HG02759 (cell line): ENCODE measurements around the gene CKAP2.
"Not testable (repeated sequence)": the region's sequence is repeated elsewhere in the genome, so short reads cannot be mapped to it uniquely, and the experiment has no call there.

Experiments
- ATAC-seq: cut with Tn5 transposase; IDR thresholded peaks from one replicate; pipeline ENCODE4 v1.9.1; 2021; ENCODE audit warnings: mild to moderate bottlenecking, moderate library complexity; ENCODE audit not compliant: unreplicated experiment

Gene CKAP2

GRCh38 chr13:52450793-52451116 is 4.5 kb upstream of the CKAP2 start:
- ATAC-seq = no peak

GRCh38 chr13:52451135-52451804 is 4.0 kb upstream of the CKAP2 start:
- no peak for ATAC-seq

- no peak for ATAC-seq
Observed at GRCh38 chr13:52452470-52452869, 2.8 kb upstream of the CKAP2 start.

- ATAC-seq = peak; percentile 26
Observed at GRCh38 chr13:52454459-52454819, 839 bp upstream of the CKAP2 start.

- ATAC-seq = peak; percentile 37
Observed at GRCh38 chr13:52455677-52456041, 381 bp downstream of the CKAP2 start.

GRCh38 chr13:52459668-52460067 is 4.4 kb downstream of the CKAP2 start:
- ATAC-seq = no peak

- no peak for ATAC-seq
Observed at GRCh38 chr13:52461265-52461664, 6.0 kb downstream of the CKAP2 start.

- ATAC-seq = no peak
Observed at GRCh38 chr13:52463526-52463925, 8.2 kb downstream of the CKAP2 start.

- not testable (repeated sequence) for ATAC-seq
Observed at GRCh38 chr13:52468487-52468886, 13.2 kb downstream of the CKAP2 start.

- ATAC-seq = not testable (repeated sequence)
Observed at GRCh38 chr13:52480677-52481428, 25.6 kb downstream of the CKAP2 start.

- ATAC-seq = not testable (repeated sequence)
Observed at GRCh38 chr13:52487078-52487477, 31.8 kb downstream of the CKAP2 start.

GRCh38 chr13:52488763-52489162 is 33.5 kb downstream of the CKAP2 start:
- not testable (repeated sequence) for ATAC-seq

- ATAC-seq = not testable (repeated sequence)
Observed at GRCh38 chr13:52491015-52491414, 35.7 kb downstream of the CKAP2 start.

GRCh38 chr13:52494241-52494640 is 39.0 kb downstream of the CKAP2 start:
- ATAC-seq = not testable (repeated sequence)

GRCh38 chr13:52497979-52498378 is 42.7 kb downstream of the CKAP2 start:
- not testable (repeated sequence) for ATAC-seq

GRCh38 chr13:52502277-52502676 is 47.0 kb downstream of the CKAP2 start:
- ATAC-seq = not testable (repeated sequence)

- not testable (repeated sequence) for ATAC-seq
Observed at GRCh38 chr13:52505843-52506242, 50.6 kb downstream of the CKAP2 start.

- ATAC-seq = not testable (repeated sequence)
Observed at GRCh38 chr13:52509532-52509931, 54.3 kb downstream of the CKAP2 start.

- not testable (repeated sequence) for ATAC-seq
Observed at GRCh38 chr13:52510221-52510797, 55.0 kb downstream of the CKAP2 start.

- ATAC-seq = not testable (repeated sequence)
Observed at GRCh38 chr13:52511598-52511997, 56.3 kb downstream of the CKAP2 start.

- ATAC-seq = not testable (repeated sequence)
Observed at GRCh38 chr13:52513957-52514596, 58.8 kb downstream of the CKAP2 start.

- ATAC-seq = not testable (repeated sequence)
Observed at GRCh38 chr13:52523323-52523722, 68.0 kb downstream of the CKAP2 start.
